RPMI7951 (cell line): ENCODE data around the gene GOPC. TPM values are rescaled to one million over a fixed set of nuclear protein-coding genes. Genes with fewer than 3 reads are reported as not detected.
A peak's percentile ranks its signal among the peaks of the same experiment; 100 is the strongest.
"Not testable (repeated sequence)": the region's sequence is repeated elsewhere in the genome, so short reads cannot be mapped to it uniquely, and the experiment has no call there.

Source experiments
- DNase-seq: peaks from one replicate; pipeline ENCODE4 v3.0.0-alpha.2; 2012; ENCODE audit warnings: low read depth
- total RNA-seq: library from RNA; depleted of rRNA; stranded (reverse); fragments of >200 nt; shearing (Covaris generic); gene quantifications from 2 replicates; pipeline ENCODE4 v1.2.3, GENCODE V29; 2014; rRNA removed

GOPC gene
- total RNA-seq, result 24.7 and 31.0 TPM in 2 replicates

GRCh38 chr6:117602151-117602898 lies at the start of gene GOPC:
Gene GOPC (minus strand): TSS chr6:117602511. CDS start chr6:117602288, 223 bp downstream.
- DNase-seq, result peak; percentile 98

DNA sequence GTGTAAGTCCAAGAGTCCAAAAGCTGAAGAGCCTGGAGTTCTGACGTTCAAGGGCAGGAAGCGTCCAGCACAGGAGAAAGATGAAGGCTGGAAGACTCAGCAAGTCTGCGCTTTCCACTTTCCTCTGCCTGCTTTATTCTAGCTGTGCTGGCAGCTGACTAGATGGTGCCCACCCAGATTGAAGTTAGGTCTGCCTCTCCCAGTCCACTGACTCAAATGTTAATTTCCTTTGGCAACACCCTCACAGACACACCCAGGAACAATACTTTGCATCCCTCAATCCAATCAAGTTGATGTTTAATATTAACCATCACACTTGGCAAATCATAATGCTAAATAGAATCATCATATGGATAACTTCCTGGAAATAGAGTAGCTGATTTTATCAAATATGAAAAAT lies 49.7 kb upstream of the GOPC start:
- not testable (repeated sequence) for DNase-seq

- DNase-seq, result no peak
Measured at GRCh38 chr6:117642976-117643375, 40.7 kb upstream of the GOPC start.

DNA sequence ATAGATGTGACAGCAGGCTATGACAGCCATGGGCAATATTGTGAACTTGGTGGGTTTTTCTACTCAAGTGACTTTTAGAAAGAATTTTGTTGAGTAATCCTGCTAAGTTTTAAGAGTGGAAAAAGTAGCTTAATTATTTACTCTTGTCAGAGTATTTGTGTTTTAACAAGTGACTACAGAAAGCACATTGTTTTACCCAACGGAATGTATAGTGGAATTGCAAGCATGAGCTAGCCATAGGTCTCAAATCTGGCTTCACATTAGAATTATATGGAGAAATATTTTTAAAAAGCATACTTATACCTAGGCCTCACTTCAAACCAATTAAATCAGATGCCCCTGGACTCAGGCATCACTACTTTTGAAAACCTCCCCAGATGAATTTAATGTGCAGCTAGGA lies 35.5 kb upstream of the GOPC start:
- DNase-seq, result no peak

DNA sequence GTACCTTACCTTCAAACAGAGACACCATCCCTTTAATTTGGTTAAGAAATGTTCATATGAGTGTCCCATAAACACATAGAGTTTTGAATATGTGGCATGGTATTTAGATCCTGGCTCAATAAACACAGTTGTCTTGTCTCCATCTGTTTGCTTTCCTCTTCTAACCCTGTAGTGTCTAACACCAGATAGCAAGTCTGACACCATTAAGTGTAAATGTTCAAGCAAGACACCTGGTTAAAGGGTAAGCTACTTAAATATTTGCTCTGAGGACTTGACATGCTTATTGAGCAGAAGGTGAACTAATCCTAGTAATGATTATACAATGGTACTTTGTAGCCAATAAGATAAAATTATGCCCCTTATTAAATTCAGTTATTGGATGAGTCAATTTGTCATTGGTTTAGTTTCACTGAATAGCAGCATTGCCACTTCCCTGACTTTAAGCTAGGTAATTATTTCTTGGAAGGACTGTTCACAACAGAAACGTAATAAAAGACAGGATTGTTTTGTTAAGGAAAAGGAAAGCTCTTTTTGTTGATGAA lies 26.9 kb upstream of the GOPC start:
- no peak for DNase-seq

DNA sequence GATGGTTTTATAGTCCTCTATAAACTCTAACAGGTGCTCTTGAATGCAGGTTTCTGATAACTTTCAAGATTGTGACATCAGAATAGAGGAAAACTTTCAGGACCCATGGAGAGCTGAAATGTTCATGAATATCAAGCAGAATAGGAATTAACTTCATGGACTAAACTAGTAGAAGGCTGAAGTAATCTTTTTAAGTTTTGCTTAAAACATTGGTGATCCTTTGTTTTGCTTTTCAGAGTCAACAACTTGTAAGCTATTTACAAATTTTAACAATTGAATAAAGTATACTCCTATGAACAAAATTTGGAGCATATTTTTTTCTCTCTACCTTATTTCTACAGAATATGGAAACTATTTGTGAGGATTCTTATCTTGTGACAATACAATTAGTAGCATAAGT lies 25.2 kb upstream of the GOPC start:
- DNase-seq, result no peak

DNA sequence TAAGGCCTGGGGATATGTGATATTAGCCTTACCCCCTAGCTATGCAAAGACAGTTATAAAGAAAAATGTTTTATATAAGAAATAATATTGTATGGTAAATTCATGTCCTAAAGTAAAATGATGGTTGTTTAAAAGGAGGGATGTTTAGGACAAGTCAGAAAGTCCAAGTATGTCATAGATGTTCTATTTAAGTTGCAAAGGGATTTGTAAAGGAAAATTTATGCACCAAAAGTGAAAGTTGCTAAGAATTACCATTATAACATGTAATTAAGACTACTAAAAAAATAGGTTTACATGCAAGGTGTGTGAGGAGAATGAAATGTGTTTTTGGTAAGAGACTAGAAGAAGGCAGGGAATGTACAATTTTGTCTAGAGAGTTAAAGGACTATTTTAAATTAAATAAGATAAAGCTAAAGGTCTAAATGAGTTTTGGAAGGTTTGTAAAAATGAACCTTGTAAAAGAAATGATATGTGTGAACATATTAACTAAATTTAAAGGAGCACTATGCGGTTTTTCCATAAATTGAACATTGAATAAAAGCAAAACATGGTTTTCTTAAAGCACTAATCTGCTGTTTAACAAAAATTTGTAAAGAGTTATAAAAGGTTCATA lies 22.7 kb upstream of the GOPC start:
- DNase-seq, result peak; percentile 21

- DNase-seq, result no peak
Measured at GRCh38 chr6:117619178-117619577, 16.9 kb upstream of the GOPC start.

DNA sequence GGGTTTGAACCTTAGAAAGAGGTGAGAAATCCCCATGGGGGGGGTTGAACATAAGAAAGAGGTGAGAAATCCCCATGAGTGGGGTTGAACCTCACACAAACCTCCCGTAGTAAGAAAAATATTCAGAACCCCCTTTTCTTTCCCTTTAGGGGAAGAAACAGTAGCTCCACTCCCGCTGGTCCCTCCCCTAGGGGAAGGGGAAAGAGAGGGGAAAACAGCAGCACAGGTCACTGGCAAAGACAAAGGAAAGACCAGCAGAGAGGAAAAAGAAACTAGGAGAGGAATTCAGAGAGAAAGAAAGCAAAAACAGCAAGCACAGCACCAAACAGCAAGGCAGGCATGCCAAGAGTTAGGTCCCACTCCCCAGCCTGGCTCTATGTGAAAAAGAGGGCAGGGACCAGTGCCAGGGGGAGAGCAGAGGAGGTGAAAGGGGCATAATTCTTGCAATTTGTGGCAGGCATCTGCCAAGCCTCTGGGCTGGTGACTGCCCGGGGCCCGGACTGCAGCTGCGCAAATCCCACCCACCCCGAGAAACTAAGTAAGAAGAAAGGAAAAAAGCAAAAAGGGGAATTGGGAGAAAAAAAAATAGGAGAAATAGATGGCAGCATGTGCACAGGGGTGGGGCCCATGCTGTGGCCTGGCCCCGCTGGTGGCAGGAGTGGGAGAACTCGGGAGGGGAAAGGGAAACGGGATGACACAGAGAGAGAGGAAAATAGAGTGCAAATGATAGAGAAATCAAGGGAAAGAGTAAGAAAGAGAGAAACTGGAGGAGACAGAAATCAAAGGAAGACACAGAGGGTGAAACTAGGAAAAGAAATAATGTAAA lies 15.1 kb upstream of the GOPC start:
- DNase-seq, result no peak

DNA sequence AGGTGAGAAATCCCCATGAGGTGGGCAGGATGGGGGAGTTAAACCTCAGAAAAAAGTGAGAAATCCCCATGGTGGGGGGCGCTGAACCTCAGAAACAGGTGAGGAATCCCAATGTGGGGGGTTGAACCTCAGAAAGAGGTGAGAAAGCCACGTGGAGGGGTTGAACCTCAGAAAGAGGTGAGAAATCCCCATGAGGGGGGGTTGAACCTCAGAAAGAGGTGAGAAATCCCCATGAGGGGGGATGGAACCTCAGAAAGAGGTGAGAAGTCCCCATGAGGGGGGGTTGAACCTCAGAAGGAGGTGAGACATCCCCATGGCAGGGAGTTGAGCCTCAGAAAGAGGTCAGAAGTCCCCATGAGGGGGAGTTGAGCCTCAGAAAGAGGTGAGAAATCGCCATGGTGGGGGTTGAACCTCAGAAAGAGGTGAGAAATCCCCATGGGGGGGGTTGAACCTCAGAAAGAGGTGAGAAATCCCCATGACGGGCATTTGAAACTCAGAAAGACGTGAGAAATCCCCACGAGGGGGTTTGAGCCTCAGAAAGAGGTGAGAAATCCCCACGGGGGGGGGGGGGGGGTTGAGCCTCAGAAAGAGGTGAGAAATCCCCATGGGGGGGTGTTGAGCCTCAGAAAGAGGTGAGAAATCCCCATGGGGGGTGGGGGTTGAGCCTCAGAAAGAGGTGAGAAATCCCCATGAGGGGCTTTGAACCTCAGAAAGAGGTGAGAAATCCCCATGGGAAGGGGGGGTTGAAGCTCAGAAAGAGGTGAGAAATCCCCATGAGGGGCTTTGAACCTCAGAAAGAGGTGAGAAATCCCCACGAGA lies 14.3 kb upstream of the GOPC start:
- DNase-seq, result no peak

DNA sequence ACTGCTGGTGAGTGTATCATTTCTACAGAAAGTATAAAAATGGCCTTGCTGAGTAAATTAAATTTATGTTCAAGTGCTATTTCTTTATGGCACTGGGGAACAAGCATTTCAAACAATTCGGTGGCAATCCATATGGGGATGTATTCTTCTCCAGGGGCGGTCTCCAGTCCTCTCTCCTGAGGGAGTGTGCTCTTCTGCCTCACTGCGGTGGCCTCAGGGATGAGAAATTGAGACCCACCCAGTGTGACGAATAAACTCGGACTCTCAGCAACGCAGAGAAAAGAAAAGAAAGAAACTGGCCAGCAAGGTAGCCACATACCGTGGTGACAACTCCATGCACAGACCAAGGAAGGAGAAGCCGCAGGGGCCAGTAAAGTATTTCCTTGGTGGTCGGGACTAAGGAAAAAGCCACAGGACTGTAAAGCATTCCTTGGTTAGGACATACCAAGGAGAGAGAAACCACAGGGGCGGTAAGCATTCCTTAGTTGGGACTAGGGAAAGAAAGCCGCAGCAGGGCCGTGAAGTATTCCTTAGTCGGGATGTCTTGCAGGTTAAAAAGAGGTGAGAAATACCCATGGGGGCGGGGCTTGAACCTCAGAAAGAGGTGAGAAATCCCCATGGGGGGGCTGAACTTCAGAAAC lies 13.6 kb upstream of the GOPC start:
- DNase-seq, result peak; percentile 91

GRCh38 chr6:117613920-117614560 lies 11.7 kb upstream of the GOPC start:
- peak; percentile 59 for DNase-seq

DNA sequence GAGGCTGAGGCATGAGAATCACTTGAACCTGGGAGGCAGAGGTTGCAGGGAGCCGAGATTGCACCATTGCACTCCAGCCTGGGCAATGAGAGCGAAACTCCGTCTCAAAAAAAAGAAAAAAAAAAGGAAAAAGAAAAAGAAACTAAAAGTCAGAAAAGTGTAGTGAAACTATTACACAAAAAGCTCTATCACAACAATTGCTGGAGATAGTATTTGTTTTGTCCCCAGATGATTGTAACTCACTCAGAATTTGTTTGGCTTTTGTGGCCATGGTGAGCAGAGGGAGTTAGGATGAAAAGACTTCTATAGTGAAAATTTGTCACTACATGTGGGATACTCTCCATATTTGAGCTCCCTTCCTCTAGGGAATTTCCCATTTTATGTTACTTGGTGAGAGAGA lies 5.2 kb upstream of the GOPC start:
- DNase-seq, result no peak

DNA sequence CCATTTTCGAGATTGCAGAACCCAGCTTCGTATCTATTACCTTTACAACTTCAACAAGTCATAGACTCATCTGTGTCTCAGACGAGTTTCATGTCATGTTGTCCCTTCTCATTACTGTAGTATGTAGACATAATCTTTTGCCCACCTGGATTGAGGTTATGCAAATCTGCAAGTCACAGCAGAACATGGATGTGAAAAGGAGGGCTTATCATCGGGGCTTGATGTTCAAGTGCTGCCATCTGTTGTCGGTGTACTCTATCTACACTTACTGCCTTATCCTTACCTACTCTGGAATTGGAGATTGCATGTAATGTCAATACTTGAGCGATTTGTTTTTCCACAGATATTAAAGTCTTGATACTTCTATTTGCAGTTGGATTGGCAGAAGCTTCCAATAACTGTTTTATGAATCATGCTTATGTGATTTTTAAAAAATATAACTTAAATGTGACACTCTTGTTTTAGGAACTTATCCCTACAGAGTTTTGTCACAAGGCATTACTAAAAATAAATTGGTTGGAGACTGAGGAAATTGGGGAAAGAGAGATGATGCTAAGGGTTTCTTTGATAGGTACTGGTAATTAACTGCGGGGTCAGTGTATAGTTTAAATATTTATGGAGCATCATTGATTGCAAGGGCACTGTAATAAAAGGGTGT lies 3.0 kb upstream of the GOPC start:
- DNase-seq, result peak; percentile 70

GRCh38 chr6:117603821-117604220 lies 1.5 kb upstream of the GOPC start:
- DNase-seq, result no peak

DNA sequence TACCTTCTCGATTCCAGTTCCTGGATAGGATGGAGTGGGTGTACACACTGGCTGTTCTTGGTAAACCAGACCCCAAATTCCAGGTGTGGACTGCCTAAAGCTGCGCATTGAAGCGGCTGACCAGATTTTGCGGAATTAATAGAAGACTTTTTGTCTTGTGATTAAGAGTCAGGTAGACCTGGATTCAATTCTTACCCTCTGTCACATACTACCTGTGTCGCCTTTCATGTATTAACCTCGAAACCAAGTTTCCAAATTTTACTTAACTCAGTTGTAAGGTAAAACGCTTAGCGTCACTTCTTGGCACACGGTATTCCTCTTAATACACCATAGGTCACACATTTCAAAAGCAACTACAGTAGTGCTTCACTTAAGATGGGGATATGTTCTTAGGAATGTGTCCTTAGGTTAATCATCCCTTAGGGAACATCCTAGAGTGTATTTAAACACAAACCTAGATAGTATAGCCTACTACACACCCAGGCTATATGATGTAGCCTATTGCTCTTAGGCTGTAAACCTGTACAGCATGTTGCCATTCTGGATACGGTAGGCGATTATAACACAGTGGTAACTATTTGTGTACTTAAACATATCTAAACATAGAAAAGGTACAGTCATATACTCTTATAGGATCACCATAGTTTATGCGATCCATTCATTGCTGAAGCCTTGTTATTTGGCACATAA lies 733 bp upstream of the GOPC start:
- no peak for DNase-seq

DNA sequence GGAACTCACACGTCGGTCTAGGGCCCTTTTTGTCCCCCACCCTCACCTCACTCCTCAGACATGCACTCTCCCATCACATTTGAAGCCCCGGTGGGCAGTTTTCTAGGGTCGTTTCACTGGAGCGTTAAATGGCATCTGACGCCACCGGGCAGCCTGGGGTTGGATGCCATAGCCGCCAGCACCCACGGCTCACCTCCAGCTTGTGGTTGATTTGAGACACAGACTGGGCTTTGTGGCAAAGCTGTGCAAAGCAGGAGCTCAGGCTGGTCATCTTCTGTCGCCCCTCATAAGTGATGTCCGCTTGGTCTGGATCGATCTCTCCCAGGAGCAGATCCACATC lies 530 bp downstream of the GOPC start:
- DNase-seq, result no peak

DNA sequence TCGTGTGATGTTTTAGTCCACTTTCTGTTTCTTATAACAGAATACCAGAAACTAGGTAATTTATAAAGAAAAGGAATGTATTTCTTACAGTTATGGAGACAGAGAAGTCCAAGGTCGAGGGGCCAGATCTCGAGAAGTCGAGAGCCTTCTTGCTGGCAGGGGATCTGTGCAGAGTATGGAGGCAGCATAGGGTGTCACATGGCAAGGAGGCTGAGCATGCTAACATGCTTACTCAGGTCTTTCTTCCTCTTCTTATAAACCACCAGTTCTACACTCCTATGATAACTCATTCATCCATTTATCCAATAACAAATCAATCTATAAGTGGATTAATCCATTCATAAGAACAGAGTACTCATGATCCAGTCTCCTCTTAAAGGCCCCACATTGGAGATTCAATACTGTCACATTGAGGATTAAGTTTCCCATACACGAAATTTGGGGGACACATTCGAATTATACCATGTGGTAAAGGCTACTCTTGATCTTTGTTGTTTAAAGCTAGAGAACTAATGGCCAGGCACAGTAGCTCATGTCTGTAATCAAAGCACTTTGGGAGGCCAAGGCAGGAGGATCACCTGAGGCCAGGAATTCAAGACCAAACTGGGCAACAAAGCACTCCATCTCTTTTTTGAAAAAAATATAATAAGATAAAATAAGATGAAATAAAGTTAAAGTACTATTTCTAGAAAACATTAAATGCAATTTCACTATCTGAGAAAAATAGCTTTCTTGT lies 2.1 kb downstream of the GOPC start:
- DNase-seq, result peak; percentile 41

- no peak for DNase-seq
Measured at GRCh38 chr6:117597755-117598154, 4.6 kb downstream of the GOPC start.
